Tibial nerve (tissue), 4 donors: Measurements from ENCODE around the gene MAPT.

Experiments
- CTCF ChIP-seq, 5 experiments: fragments of 200-600 bp in 3 of 5; fragments of 450-650 bp in 2 of 5; sonication (generic) in 3 of 5; IDR thresholded peaks; one replicate each; pipeline ENCODE4 v1.5.1; 2016 to 2019; ENCODE audit warnings: antibody characterized with exemption in 5 of 5, mild to moderate bottlenecking in 3 of 5, moderate library complexity in 2 of 5
- EP300 ChIP-seq, 2 donors: sonication (generic); formaldehyde crosslinking; IDR thresholded peaks; one replicate each; pipeline ENCODE4 v1.6.1; 2017; ENCODE audit warnings: antibody characterized with exemption in 2 of 2, mild to moderate bottlenecking in 1 of 2
- POLR2A ChIP-seq, 2 donors: fragments of 450-650 bp; IDR thresholded peaks; one replicate each; pipeline ENCODE4 v1.6.1; 2017; ENCODE audit warnings: antibody characterized with exemption in 2 of 2, mild to moderate bottlenecking in 2 of 2, moderate library complexity in 2 of 2

DNA sequence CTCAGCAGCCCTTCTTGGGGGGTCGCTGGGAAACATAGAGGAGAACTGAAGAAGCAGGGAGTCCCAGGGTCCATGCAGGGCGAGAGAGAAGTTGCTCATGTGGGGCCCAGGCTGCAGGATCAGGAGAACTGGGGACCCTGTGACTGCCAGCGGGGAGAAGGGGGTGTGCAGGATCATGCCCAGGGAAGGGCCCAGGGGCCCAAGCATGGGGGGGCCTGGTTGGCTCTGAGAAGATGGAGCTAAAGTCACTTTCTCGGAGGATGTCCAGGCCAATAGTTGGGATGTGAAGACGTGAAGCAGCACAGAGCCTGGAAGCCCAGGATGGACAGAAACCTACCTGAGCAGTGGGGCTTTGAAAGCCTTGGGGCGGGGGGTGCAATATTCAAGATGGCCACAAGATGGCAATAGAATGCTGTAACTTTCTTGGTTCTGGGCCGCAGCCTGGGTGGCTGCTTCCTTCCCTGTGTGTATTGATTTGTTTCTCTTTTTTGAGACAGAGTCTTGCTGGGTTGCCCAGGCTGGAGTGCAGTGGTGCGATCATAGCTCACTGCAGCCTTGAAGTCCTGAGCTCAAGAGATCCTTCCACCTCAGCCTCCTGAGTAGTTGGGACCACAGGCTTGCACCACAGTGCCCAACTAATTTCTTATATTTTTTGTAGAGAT, 108.1 kb downstream of the MAPT start:
- TF ChIP-seq CTCF (IDR thresholded peaks at IDR 0.05) (peak; percentile 93 to 98 (median 95)), POLR2A (IDR thresholded peaks at IDR 0.05) (no peak), EP300 (IDR thresholded peaks at IDR 0.05) (no peak)
